Activated naive CD8-positive, alpha-beta T cell treated with anti-CD3 and anti-CD28 coated beads, Interleukin-2, amount 10 ng/mL, durations not matched to agents 7 days and 5 days (primary cell): ENCODE data around the gene ICA1. TPM values are rescaled to one million over a fixed set of nuclear protein-coding genes. Genes with fewer than 3 reads are reported as not detected.
A peak's percentile ranks its signal among the peaks of the same experiment; 100 is the strongest.

ENCODE experiments used
- ATAC-seq: fragments of 150-1000 bp; cut with Tn5 transposase; one replicate; pipeline ENCODE4 v1.10.0; 2021; ENCODE audit warnings: low read depth, moderate library complexity
- POLR2A ChIA-PET: fragments of 350-600 bp; sonication (Branson Sonifier 250); formaldehyde crosslinking; loops from one replicate; lab custom pipeline; 2021; ENCODE audit warnings: antibody characterized with exemption; lab: Charles Lee
- DNase-seq: peaks from one replicate; pipeline ENCODE4 v3.0.0; 2021
- H3K27ac Mint-ChIP-seq: one replicate; pipeline ENCODE4 v1.8.0; 2022; ENCODE audit warnings: mild to moderate bottlenecking, mixed read lengths
- H3K27me3 Mint-ChIP-seq: one replicate; pipeline ENCODE4 v1.8.0; 2022; ENCODE audit warnings: mild to moderate bottlenecking, moderate library complexity, mixed read lengths
- H3K36me3 Mint-ChIP-seq: one replicate; pipeline ENCODE4 v1.8.0; 2021; ENCODE audit warnings: mild to moderate bottlenecking, mixed read lengths
- H3K4me1 Mint-ChIP-seq: one replicate; pipeline ENCODE4 v1.8.0; 2021; ENCODE audit warnings: mixed read lengths
- H3K4me3 Mint-ChIP-seq: one replicate; pipeline ENCODE4 v1.8.0; 2022; ENCODE audit warnings: mild to moderate bottlenecking, moderate library complexity, mixed read lengths
- H3K9me3 Mint-ChIP-seq: one replicate; pipeline ENCODE4 v1.8.0; 2021; ENCODE audit warnings: mixed read lengths
- total RNA-seq, 2 experiments: library from RNA; stranded (reverse); gene quantifications; one replicate each; pipeline ENCODE4 v1.2.3, GENCODE V29; 2021

Gene ICA1
- total RNA-seq, 2 experiments from 2014 or later, result 0.91 to 2.4 TPM

DNA sequence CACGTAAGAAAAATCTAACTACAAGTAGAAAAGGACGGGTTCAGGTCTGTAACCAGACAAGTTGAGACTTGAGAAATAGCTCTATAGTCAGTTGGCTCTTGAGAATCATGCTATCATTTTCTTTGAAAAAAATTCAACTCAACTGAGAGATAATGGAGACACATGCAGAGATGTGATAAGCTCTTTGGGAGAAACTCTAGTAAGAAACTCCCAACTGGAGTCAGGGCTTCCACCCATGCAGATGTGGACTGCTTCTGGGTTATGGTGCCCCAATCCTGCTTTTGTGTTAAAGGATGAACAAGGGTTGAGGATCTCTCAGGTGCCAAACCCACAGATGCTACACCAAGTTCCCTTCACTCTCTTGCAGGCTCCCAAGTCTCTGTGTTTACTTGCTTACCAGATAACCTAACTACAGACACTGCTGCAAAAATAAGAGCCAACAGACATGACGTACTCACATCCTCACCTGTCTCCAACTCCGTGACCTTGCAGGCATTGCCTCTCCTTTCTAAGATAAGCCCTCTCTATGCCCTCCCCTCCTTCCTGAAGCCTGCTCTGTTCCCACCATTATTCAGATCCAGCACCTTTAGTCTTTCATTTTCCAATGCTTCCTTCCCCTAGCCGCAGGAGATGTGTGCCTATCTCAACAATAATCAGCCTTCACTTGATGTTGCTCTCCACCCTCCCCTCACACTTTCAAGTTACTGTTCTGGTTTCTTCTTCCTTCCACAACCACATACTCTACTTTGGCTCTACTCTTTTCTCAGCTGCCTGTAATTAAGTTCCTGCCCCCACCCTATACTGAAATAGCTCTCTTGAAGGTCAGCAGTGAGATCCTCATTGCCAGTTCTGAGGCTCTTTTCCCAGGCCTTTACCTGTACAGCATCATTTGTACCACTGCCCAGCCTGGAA lies 130.0 kb downstream of the ICA1 start:
- Mint-ChIP-seq H3K36me3 (no peaks in the 10 kb centered on the region), H3K4me1 (peaks cover 45% of the 10 kb centered on the region), H3K9me3 (no peaks in the 10 kb centered on the region), H3K27me3 (no peaks in the 10 kb centered on the region), H3K27ac (peak overlapping the region; percentile 94), H3K4me3 (peak overlapping the region; percentile 72)
- peak; percentile 80 for ATAC-seq
- DNase-seq, result no peak
- POLR2A ChIA-PET, result interaction anchor here (0.7 to 2.3 kb wide), 6 partner anchors 16 to 164 kb away, joined by 3 to 12 read pairs (median 3); partner anchors contain the start of gene GLCCI1

DNA sequence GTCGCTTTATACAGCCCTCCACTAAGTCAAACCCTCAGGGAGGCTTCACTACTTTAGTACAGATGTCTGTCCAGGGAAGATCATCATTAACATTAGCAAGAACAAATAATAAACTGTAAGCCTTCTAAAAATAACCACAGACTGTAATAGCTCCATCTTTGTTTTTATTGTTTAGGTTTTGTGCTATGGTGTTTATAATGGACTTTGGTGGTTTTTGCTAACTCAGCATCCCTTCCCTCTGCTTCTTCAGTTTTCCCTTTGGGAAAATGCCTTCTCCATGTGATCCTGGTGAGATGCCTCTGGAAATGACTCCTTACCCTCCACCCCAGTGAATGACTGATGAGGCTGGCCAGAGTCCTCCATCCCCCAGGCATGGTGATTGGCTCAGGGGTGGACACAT lies 131.3 kb downstream of the ICA1 start:
- Mint-ChIP-seq H3K9me3 (no peaks in the 10 kb centered on the region), H3K4me3 (no peak overlapping the region), H3K4me1 (peaks cover 55% of the 10 kb centered on the region), H3K36me3 (no peaks in the 10 kb centered on the region), H3K27me3 (no peaks in the 10 kb centered on the region), H3K27ac (peak overlapping the region; percentile 34)
- ATAC-seq, result no peak
- no peak for DNase-seq
- POLR2A ChIA-PET, result no interaction called here

- Mint-ChIP-seq H3K36me3 (peaks cover 5% of the 10 kb centered on the region), H3K4me3 (no peak overlapping the region), H3K9me3 (no peaks in the 10 kb centered on the region), H3K4me1 (peaks cover 61% of the 10 kb centered on the region), H3K27ac (no peak overlapping the region), H3K27me3 (no peaks in the 10 kb centered on the region)
- DNase-seq, result no peak
- no peak for ATAC-seq
- POLR2A ChIA-PET, result no interaction called here
These were observed 132.7 kb downstream of the ICA1 start for GRCh38 chr7:8129318-8129659.

DNA sequence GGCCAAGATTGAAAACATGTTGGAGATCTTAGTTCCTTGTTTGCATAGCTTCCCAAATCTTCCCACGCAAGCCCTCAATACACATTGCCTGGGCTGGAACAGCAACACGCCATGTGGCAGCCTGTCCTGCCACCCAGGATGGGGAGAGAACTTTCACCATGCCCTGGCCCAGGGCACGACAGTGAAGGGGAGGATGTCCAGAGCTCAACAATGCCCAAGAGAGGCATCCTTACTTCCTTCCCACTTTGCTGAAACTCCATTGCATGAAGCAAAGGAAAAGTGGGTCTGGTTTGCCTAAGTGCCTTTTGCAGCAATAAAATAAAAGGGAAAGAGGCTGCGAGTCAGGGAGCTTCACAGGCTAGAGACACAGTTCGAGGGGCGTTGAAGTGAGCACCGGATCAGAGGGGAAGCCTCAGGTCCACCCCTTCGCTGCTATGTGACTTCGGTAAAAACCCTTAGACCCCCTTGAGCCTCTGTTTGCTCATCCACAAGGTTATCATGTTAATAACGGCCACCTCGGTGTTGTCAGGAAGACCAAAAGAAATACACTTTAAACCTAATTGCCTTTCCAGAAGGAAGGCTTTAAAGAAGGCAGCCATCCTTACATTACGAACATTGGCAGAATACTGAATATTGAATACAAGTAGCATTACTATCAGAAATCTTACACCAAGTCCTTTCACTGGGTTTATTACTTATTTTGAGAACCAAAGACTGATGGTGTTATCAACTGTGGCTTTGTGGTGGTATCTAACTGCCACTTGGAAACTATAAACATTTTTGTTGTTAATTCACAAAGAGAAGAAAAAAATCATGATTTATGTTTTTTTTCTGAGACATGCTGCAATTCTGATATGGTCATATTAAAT lies 133.3 kb downstream of the ICA1 start:
- no peaks in the 10 kb centered on the region for H3K27me3 Mint-ChIP-seq
- DNase-seq, result no peak
- ATAC-seq, result no peak
- H3K4me1 Mint-ChIP-seq, result peaks cover 55% of the 10 kb centered on the region
- no peak overlapping the region for H3K4me3 Mint-ChIP-seq
- no peaks in the 10 kb centered on the region for H3K9me3 Mint-ChIP-seq
- peaks cover 5% of the 10 kb centered on the region for H3K36me3 Mint-ChIP-seq
- POLR2A ChIA-PET, result no interaction called here
- no peak overlapping the region for H3K27ac Mint-ChIP-seq

GRCh38 chr7:8126601-8127167 lies 135.3 kb downstream of the ICA1 start:
- DNase-seq (no peak), ATAC-seq (no peak)
- POLR2A ChIA-PET, result interaction anchor here (1.0 to 3.0 kb wide), 4 partner anchors 8 to 158 kb away, joined by 3 to 26 read pairs (median 4); partner anchors contain the start of gene GLCCI1
- peaks cover 7% of the 10 kb centered on the region for H3K36me3 Mint-ChIP-seq
- H3K27ac Mint-ChIP-seq, result peak overlapping the region; percentile 99
- peaks cover 4% of the 10 kb centered on the region for H3K27me3 Mint-ChIP-seq
- H3K4me1 Mint-ChIP-seq, result peaks cover 42% of the 10 kb centered on the region
- H3K4me3 Mint-ChIP-seq, result peak overlapping the region; percentile 18
- H3K9me3 Mint-ChIP-seq, result no peaks in the 10 kb centered on the region

- no peaks in the 10 kb centered on the region for H3K9me3 Mint-ChIP-seq
- peaks cover 40% of the 10 kb centered on the region for H3K4me1 Mint-ChIP-seq
- POLR2A ChIA-PET, result interaction anchor here (0.8 to 3.0 kb wide), 9 partner anchors 8 to 157 kb away, joined by 3 to 26 read pairs (median 4); partner anchors contain the start of gene GLCCI1
- H3K36me3 Mint-ChIP-seq, result peaks cover 7% of the 10 kb centered on the region
- DNase-seq, result peak; percentile 74
- H3K4me3 Mint-ChIP-seq, result peak overlapping the region; percentile 68
- ATAC-seq, result peak; percentile 97
- H3K27ac Mint-ChIP-seq, result peak overlapping the region; percentile 99
- peaks cover 4% of the 10 kb centered on the region for H3K27me3 Mint-ChIP-seq
These were observed 136.1 kb downstream of the ICA1 start for GRCh38 chr7:8125680-8126444.

DNA sequence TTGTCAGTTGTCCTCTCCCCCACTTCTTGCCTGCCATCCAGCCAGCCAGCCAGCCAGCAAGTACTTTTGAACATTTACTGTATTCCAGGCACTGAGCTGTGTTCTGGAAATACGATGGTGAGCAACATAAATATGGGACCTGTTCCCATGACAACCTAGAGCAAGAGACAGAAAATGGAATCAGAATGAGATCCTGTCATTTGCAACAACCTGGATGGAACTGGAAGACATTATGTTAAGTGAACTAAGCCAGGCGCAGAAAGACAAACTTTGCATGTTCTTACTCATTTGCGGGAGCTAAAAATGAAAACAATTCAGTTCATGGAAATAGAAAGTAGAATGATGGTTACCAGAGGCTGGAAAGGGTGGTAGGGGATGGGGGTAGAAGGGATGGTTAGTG lies 140.7 kb downstream of the ICA1 start:
- Mint-ChIP-seq H3K36me3 (peaks cover 11% of the 10 kb centered on the region), H3K4me1 (peaks cover 30% of the 10 kb centered on the region), H3K9me3 (peaks cover 4% of the 10 kb centered on the region), H3K27ac (no peak overlapping the region), H3K27me3 (peaks cover 4% of the 10 kb centered on the region), H3K4me3 (no peak overlapping the region)
- no peak for ATAC-seq
- DNase-seq, result no peak
- POLR2A ChIA-PET, result no interaction called here

DNA sequence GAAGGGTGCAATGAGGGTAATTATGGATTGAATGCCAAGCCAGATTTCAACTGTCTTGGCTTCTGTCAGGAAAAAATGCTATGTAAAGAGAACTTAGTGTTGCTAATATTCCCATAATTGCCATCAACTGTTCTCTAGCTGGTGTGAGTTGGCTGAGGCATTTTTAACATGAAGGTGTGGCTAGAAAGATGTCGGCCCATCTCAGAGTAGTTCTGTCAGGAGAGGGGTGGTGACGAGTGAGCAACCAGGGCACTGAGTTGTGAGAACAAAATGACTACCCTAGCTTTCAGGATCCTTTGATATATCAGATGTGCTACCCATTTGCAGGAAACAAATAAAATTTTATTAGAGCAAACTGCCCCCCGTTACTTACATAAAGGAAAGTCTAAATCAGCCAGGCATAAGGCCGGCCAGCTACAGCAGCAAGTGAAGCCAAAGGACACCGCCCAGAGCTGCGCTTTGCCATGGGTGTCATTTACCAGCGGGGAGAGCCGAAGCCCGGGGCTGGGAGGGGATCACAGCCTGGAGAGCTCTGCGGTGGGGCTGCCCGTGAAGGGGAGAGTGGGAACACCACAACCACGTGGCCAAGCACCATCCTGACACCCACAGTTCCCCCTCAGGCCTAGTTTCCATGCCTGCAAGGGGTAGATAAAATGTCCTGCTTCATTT lies 141.4 kb downstream of the ICA1 start:
- no peak for DNase-seq
- Mint-ChIP-seq H3K27me3 (peaks cover 4% of the 10 kb centered on the region), H3K4me1 (peaks cover 30% of the 10 kb centered on the region), H3K4me3 (no peak overlapping the region), H3K27ac (no peak overlapping the region), H3K9me3 (peaks cover 5% of the 10 kb centered on the region), H3K36me3 (peaks cover 12% of the 10 kb centered on the region)
- no peak for ATAC-seq
- POLR2A ChIA-PET, result no interaction called here

DNA sequence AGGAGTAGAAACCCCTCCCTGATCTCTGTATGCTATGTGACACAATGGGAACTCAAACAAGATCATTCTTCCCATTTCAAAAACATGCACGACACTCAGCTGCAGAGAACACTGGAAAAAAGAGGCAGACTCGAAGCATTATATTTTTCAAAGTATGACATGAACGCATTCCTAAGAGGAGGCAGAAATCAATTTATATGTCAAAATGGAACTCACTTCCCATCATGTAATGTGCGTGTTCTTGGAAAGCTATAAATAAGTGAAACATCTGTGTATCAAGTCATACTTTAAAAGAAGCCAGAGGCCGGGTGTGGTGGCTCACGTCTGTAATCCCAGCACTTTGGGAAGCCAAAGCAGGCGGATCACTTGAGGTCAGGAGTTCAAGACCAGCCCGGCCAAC lies 142.7 kb downstream of the ICA1 start:
- no peak overlapping the region for H3K4me3 Mint-ChIP-seq
- H3K27ac Mint-ChIP-seq, result no peak overlapping the region
- H3K36me3 Mint-ChIP-seq, result peaks cover 8% of the 10 kb centered on the region
- H3K27me3 Mint-ChIP-seq, result peaks cover 4% of the 10 kb centered on the region
- peaks cover 5% of the 10 kb centered on the region for H3K9me3 Mint-ChIP-seq
- ATAC-seq (no peak), DNase-seq (no peak)
- POLR2A ChIA-PET, result no interaction called here
- H3K4me1 Mint-ChIP-seq, result peaks cover 33% of the 10 kb centered on the region

GRCh38 chr7:8117195-8117594 lies 144.8 kb downstream of the ICA1 start:
- Mint-ChIP-seq H3K4me3 (no peak overlapping the region), H3K27ac (no peak overlapping the region), H3K9me3 (peaks cover 7% of the 10 kb centered on the region)

DNA sequence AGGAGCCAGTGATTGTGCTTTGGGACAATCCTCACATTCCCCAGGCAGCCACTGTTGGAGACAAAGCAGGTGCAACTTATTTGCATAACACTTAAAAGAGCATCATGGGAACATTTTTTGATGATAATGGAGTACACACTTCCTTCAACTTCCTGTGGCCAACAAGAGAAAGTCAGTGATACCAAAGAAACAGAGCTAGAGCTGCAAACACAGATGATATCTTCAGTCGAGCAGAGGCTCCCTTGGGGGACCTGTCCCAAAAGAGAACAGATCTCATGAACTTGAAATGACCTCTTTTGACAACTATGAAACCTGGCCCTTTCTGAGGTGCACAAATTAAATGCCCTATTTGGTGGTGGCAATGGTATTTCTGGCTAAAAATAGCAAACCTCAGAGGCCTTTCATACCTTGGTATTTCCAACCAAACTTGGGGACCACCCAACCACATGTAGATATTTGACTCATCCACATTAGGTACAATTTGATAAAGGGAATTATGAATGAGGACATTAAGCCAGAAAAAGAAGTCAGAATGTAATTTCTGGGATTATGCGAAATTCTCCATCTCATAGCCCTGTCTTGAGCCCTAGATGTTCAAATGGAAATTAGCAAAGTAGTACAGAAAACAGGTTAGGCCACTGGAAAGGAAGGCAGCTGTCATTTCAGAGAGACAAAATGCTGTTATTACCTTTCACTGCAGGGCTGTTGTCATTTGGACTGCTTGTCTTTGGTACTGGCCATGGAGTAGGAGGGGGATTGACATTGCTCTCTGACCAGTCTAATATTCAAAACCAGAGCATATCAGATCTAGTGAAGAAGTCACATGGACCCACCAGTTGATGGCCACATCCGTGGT lies 146.2 kb downstream of the ICA1 start:
- peak overlapping the region; percentile 59 for H3K27ac Mint-ChIP-seq
- DNase-seq, result no peak
- H3K36me3 Mint-ChIP-seq, result peaks cover 6% of the 10 kb centered on the region
- peak; percentile 83 for ATAC-seq
- POLR2A ChIA-PET, result interaction anchor here (0.9 to 1.5 kb wide), 2 partner anchors 10 to 19 kb away, joined by 4 read pairs; no protein-coding TSS in a partner anchor
- H3K4me1 Mint-ChIP-seq, result peaks cover 32% of the 10 kb centered on the region
- peaks cover 3% of the 10 kb centered on the region for H3K27me3 Mint-ChIP-seq
- peak overlapping the region; percentile 38 for H3K4me3 Mint-ChIP-seq
- peaks cover 7% of the 10 kb centered on the region for H3K9me3 Mint-ChIP-seq

More at GRCh38 chr7:8117195-8117594, 144.8 kb downstream of the ICA1 start:
- POLR2A ChIA-PET, result interaction anchor here (0.7 to 1.5 kb wide), 2 partner anchors 8 to 17 kb away, joined by 3 to 4 read pairs; no protein-coding TSS in a partner anchor
- Mint-ChIP-seq H3K4me1 (peaks cover 35% of the 10 kb centered on the region), H3K36me3 (peaks cover 6% of the 10 kb centered on the region), H3K27me3 (peaks cover 2% of the 10 kb centered on the region)
- no peak for ATAC-seq
- DNase-seq, result no peak
